NOMO-1 (cell line): ENCODE data around the gene LCP2.
A peak's percentile ranks its signal among the peaks of the same experiment; 100 is the strongest.

Experiments
- DNase-seq, 2 experiments: peaks; one replicate each; lab custom pipeline; 2025; ENCODE audit not compliant: unreplicated experiment in 2 of 2; lab: John Stamatoyannopoulos, UW

LCP2 gene

DNA sequence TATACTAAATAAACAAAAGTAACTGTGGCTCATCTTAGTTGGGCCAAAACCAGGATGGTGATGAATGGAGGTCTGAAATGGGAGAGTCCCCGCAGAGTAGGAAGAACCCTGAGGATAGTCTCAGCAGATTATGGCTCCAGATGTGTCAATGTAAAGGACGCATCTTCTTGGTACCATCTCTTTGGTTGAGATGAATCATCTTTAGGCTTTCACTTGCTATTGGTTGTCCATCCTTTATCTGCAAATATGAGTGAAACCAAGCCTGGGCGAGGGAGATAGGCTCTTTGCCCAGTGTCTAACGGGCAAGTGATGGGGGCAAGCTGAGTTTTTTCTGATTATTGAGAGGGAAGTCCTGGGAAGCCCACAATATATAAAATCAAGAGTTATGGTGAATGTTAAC, 19.4 kb upstream of the LCP2 start:
- DNase-seq: no peak

DNA sequence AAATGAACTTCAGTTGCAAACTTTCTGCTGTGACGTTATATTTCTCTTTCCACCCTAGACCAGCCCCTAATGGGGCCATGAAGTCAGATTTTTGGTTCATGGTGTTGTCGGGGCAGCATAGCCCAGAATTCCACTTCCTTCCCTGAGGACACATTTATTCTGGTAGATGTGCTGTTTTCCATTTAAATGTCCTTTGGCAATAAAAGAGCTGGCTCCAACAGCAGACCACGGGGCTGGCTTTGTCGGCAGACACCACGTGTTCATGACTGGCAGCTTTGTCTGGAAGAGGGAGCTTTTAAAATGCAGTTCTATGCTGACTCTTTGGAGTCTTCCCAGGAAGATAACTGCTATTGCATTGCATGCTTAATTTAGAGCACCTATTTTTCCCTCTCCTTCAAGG, 17.6 kb upstream of the LCP2 start:
- no peak for DNase-seq

DNA sequence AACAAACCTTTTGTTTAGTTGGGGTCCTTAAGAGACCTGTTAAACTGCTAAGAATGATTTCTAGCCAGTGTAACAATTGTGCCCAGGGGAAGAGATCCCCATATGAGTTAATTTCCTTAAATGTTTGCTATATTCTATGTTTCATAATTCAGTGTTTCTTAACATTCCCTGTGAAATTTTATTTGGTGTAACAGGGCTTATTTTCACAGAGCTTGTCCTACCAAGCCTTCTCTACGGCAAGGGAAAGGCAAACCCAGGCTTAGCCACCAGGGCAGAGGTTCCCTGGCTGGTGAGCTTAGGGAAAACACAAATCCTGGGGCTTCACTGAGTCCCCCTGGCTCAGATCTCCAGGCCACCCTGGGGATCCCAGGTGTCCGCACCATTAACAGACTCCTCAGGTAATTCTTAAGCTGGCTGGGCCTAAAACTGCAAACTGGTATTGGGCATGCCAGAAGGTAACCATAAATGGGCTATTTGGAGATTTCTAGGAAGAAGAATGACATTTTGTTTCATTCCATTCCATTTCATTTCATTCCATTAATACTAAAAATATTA, 17.0 kb upstream of the LCP2 start:
- no peak for DNase-seq

DNA sequence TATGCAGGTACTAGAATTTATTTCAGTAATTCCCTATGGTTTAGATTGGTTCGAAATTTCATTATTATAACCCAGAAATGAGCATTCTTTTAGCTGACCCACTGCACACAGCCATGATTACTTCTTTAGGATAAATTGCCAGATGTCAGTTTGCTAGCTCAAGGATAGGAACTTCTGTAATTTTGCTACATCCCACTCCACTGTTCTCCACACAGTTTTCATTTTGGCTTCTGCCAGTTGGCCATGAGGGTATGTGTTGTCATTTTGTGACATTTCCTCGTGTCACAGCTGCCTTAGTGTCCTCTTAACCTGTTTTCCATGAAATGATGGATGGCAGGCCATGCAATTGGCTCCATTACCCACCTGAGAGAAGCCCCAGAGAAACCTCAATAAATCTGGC, 16.2 kb upstream of the LCP2 start:
- DNase-seq: no peak

DNA sequence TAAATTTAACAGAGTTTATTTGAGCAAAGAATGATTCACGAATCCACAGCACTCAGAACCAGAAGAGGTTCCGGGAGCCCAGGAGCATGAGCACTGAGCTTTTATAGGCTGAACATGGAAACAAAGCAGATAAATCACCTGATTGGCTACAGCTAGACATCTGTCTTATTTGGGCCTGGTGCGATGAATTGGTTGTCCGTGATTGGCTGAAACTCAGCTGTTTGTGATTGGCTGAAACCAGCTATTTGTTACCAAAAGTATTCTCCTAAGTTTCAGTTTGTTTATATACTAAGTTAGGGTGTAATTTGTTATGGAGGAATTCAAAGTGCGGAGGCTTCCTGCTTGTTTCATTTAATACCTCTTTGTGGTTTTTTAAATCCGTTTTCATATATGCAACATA, 15.8 kb upstream of the LCP2 start:
- no peak for DNase-seq

DNA sequence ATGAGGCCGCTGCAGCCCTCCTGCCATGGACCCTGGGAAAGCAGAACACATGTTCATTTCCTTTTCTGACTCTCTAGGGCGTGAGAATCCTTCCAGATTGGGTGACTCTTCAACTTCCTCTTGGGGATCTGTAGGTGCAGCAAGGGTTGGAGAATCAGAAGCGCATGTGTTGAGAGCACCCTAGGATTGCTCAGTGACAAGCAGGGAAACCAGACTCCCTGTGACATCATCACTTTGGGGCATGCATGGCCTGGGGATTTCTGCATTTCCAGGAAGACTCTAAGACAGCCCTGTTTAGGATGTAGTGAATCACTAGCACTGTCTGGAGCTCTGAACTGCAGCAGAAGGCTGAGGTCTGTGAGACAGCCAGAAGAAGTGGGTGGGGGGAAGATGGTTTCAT, 15.1 kb upstream of the LCP2 start:
- DNase-seq: peak; percentile 62 to 74

DNA sequence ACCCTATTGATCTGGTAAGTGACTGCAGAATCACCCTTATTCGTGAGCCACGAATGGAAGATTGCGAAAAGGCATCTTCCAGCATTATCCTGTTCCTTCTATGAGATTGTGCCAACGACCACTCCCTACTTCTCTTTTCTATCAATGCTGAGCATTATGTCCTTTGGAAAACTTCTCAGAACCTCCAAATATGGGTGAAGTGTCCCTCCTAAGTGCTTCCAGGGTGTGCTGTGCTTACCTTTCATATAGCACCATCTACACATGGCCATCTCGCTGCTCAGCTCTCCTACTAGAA, 14.7 kb upstream of the LCP2 start:
- no peak for DNase-seq

DNA sequence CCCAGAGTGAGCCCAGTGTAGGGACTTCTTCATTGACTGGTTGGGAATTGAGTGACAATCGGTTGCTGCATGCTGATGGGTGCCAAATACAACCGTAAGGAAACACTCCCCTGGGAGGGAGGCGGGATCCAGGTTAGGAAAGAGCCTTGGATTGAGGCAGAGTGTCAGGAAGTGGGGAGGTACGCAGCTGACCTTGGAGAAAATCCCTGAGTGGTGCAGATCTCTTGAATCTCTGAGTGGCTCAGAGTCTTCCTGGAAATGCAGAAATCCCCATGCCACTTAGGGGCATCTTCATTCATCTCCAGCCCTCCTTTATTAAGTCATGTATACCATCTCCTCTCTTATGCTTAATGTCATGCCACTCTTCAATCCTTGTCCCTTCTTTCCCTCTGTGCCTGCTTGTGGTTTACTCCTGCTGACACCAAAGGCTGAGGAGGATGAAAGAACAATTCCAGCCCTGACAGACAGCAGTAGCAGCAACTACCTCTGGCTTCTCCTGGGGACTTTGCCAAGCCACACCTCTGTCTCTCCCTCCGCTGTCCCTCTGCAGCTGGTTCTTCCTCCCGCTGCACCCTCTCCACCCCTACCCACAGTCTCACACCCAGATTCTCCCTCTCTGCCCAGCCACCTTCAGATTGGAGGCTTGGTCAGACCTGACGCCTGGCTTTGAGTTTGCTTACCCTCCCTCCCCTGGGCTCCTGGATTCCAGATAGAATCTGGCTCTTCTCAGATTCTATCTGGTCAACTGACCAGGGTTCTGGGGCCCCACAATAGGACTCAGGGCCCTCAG, 14.1 kb upstream of the LCP2 start:
- DNase-seq: no peak

DNA sequence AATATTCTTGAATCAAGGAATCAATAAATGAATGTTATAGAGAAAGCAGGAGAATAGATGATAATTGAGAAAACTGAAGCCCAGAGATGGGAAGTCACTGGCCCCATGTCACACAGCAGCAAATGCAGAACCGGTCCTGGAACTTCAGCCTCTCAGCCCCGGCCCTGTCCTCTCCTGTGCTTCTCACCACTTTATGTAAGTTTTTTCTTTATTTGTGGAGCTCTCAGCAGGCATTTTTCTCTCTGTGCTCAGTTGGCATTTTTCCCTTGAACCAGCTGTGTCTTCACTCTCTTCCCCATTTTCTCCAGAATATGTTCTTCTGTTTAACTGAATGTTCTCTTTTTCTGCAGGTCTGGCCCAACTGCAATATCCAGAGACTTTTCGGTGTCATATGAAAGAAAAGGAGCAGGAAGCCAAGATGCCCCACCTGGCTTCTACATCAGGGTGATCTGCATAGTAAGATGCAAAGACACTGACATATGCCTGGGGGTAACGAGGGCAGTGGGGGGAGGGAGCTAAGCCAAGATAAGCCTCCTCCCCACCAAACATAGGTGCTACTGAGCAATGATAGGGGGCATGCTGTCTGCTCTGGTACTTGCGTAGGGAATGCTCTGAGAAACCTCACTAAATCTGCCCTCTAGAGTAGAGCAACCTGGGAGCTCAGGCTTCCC, 12.8 kb upstream of the LCP2 start:
- DNase-seq: no peak

DNA sequence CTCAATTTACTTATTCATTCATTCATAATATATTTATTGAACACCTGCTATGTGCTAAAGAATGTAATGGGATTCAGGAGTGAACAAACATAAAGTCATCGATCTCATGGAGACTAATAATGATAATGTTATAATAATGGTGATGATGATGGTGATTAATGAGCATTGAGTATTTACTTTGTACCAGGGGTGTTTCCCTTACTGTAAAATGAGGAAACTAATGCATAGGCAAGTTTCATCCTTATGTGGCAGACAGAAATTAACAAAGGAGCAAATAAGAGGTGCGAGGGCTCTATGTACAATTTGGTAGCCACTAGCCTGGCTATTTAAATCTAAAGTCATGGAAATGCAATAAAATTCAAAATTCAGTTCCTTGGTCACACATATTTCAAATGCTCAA, 11.1 kb upstream of the LCP2 start:
- DNase-seq: no peak

DNA sequence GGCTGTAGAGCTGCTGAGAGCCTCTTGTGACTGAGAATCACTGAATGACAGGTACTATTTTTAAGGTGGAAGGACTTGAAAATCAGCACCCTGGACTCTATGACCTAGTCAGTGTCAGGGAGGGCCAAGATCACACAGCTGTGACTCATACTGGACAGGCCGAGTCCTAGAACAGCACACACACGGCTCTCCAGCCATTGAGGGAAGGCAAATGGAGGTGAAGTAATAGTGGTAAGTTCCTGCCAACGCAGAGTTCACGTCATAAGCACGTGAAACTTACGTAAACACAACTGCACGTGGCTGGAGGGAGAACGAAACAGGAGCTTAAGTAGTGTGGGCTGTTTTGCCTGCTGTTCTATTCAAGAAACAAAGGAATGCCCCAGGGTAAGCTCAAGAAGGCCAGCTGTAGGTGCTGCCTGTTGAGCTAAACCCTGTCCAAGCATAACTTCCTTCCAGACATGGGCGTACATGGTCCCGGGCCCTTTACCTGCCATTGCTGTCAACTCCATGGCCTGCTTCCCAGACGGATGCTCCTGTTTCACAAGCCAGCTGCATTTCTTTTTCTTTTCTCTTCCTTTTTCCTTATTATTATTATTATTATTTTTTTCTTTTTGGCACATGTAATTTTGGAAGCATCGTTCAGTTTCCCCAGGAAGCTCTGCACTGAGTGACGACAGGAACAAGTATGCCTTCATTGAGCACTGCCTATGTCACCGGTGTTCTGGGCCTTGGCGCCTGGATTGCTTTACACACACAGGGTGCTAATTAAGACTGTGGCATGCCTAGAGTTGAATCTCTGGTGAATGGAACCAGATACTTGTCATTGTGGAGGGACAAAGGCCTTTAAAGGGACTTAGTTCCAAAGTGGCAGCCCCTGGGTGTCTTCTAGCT, 10.2 kb upstream of the LCP2 start:
- peak; percentile 77 to 88 for DNase-seq

DNA sequence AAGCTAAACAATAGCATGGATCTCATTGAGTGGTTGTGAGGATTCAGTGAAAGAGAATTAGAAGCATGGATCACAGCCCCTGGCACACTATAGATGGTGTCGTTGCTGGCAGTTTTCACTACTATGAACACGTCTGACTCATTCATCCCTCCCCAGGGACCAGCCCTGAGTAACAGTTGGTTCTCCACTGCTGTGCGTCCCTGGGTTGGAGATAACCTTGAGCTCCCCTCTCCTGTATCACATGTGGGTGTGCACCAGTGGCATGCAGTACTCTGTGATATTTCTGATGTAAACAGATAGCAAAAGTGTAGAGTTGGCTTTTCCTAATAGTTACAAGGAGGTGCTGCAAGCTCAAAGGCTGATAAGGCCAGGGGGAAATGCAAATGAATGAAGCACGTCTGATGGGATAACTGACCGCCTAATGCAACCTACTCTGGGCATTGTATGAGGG, 8.8 kb upstream of the LCP2 start:
- no peak for DNase-seq

DNA sequence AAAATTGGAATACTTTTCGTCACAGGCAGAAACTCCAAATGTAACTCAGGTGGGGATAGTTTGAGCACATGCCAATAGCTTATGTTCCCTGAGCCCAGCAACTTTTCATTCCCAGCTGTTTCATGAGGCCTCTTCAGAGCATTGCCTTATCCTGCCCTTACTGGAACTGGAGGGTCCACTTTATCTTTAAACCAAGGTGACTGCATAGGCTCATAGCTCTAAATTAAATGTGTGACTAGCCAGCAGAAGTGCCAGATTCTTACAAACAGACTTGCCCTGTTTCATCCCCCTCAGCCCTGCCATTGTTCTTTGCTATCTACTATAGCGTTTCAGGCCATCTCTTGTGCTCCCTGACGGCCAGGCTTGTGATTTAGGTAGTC, 8.1 kb upstream of the LCP2 start:
- no peak for DNase-seq

DNA sequence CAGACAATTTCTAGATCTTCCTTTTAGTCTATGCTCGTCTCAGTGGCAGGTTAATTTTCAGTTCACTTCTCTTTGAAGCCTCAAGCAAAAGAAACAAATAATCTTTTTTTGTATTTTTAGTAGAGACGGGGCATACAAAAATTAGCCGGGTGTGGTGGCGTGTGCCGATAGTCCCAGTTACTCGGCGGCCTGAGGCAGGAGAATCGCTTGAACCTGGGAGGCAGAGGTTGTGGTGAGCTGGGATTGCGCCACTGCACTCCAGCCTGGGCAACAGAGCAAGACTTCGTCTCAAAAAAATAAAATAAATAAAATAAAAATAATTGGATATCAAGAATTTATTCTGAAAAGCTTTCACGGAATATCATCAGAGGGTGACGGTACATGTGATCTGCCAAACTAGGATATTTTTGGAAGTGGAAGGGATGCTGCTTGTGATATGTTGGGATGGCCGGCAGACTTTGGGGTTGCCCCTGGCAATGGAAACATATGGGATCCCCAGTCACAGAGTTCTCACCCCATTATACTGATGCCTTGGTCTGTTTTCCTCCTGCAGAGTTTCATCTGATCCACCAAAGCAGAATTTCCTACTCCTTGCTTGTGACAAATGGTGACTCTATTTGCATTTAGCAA, 7.6 kb upstream of the LCP2 start:
- no peak for DNase-seq

DNA sequence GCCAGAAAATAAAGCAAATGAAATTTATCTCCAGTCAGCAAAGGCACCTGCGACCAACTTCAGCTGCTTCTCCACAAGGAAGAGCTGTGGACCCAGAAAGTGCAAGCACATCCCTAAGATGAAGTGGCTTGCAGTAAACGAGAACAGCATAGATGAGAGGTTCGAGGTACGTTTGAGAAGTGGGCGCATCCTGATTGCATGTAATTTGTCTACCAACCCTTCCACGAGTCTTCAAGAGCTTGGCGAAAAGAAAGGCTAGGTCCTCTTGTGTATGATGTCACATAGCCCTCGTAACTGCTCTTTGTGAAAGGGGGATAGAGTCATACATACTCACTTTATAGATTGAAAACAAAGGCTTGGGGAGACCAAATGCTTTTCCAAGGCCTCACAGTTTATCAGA, 6.0 kb upstream of the LCP2 start:
- DNase-seq: no peak

DNA sequence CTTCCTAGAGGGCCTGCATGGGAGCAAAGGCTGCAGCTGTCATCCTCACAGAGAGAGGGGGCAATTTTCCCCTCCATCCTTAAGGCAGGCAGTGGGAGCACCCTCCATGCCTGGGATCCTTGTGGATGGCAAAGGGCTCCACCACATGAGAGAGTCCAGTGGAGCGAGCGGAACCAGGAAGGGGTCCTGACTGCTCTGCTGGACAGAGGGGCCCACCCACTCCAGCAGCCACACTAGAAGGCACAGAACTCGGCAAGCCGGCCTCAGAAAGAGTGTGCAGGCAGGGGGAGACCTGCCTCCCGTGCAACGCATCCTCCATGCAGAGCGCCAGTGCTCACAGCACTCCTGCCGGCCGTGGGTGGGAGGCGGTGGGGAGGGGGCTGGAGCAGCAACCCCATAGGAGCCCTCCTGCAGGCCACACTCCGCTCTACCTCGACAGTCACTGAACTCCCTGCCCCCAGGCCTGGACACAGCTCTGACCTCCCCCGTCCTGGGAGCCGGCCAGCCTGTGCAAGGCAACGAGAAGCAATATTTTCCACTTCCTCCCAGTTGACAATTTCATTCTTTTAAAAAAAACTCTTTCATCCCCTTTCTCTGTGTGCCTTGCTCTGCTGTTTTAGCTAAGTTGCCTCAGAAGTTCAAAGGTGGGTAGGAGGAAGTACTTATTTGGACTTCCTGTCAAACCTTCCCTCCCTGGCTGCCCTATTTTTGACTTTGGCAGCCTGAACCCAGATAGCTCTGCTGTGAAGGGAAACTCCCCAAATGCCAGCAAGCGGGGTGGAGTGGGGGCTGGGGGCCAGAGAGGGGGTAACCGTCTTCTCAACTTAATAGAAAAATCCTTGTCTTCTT, 5.3 kb upstream of the LCP2 start:
- peak; percentile 88 to 89 for DNase-seq

DNA sequence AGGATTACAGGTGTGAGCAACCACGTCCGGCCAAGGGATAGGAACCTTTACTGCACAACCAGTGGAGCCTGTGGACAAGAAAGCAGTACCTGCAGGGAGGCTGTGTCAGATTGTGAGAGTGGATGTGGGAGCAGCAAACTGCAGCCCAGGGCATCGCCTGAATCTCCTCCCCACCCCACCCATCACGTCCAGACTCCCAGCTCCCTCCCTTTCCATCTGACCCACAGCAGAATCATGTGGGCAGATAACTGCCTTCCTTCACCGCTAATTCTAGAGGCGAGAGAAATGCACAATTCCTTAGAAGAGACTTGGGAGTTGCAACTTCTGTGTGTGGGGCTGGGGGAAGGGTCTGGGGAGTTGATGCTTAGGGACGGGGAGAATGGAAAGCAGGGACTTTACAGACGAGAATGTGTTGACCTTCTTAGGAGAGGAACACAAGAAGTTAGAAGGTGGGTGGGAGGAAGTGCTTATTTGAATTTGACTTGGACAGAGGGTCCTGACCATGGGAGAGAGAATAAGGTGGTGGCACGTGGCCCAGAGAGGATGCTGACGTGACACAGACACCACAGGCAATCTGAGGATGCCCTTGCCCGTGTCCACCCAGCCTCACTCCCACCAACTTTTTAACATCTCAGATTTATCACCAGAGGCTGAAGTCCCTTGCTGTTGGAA, 4.5 kb upstream of the LCP2 start:
- no peak for DNase-seq

DNA sequence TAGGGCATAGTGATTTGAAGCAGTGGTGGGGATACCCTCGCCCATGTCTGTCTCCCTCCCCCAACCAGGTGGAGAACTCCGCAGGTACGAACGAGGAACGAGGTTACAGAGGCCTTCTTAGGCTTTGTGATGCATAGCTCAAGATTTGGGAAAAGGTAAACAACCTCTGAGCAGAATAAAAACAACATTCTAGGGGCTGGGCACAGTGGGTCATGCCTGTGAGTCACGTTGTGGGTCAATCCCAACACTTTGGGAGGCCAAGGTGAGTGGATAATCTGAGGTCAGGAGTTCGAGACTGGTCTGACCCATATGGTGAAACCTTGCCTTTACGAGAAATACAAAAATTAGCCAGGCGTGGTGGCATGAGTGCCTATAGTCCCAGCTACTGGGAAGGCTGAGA, 3.6 kb upstream of the LCP2 start:
- DNase-seq: no peak

DNA sequence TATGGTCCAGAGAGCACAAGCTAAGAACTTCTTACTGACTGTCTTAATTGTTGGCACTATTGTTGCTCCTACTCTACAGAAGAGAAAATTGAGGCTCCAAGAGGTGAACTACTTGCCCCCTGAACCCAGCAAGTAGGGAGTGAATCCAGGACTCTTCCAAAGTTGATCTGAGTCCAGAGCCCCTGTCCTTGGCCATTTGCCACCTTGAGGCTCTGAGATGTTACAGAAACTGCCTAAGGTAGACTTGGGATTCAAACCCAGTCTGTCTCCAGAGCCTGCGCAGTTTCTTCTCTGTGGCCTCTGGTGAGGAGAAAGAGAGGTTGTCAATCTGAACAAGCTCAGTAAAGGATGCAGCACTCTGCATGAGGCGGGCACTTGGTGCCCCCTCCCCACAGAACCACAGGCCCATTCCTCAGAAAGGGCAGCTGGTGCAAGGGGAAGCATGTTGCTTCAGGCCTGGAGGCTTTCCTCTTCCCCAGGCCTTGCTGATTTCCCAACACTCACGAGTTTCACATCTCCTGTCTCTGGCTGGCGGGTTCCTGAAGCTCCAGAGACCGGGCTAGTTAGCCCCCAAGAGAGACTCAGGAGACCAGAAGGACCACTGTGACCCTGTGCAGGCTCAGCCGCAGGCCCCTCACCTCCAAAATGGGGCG, 2.9 kb upstream of the LCP2 start:
- DNase-seq: peak; percentile 60 to 67
